WTC11 (cell line): ENCODE measurements around the gene TAAR2. TPM values are rescaled to one million over a fixed set of nuclear protein-coding genes. Genes with fewer than 3 reads are reported as not detected.

Source experiments
- ATAC-seq: fragments of 200-7000 bp; cut with Tn5 transposase; 2 replicates; pipeline ENCODE4 v1.10.0; 2021; ENCODE audit warnings: mild to moderate bottlenecking, moderate library complexity
- CTCF ChIA-PET: fragments of 300-600 bp; sonication (Branson Sonifier 250); formaldehyde crosslinking; loops from one replicate; lab custom pipeline; 2021; ENCODE audit warnings: antibody characterized with exemption; lab: Charles Lee
- POLR2A ChIA-PET: fragments of 350-600 bp; sonication (Branson Sonifier 250); formaldehyde crosslinking; loops from one replicate; lab custom pipeline; 2021; ENCODE audit warnings: antibody characterized with exemption; lab: Charles Lee
- DNase-seq: peaks from one replicate; pipeline ENCODE4 v3.0.0; 2021; ENCODE audit warnings: low spot score
- H3K27ac Mint-ChIP-seq: 2 replicates; pipeline ENCODE4 v1.8.0; 2021; ENCODE audit warnings: mixed read lengths
- H3K27me3 Mint-ChIP-seq: 2 replicates; pipeline ENCODE4 v1.8.0; 2021; ENCODE audit warnings: low read depth, mild to moderate bottlenecking, moderate library complexity, mixed read lengths
- H3K36me3 Mint-ChIP-seq: 2 replicates; pipeline ENCODE4 v1.8.0; 2021; ENCODE audit warnings: mixed read lengths
- H3K4me1 Mint-ChIP-seq: 2 replicates; pipeline ENCODE4 v1.8.0; 2022; ENCODE audit warnings: mixed read lengths
- H3K4me3 Mint-ChIP-seq: 2 replicates; pipeline ENCODE4 v1.8.0; 2021; ENCODE audit warnings: mild to moderate bottlenecking, moderate library complexity, mixed read lengths
- H3K9me3 Mint-ChIP-seq: 2 replicates; pipeline ENCODE4 v1.8.0; 2021; ENCODE audit warnings: mixed read lengths
- ATF6 ChIP-seq: sonication (generic); formaldehyde crosslinking; IDR thresholded peaks from 2 replicates; pipeline ENCODE4 v1.8.1; 2023; ENCODE audit warnings: mild to moderate bottlenecking, missing genetic modification reagents
- ELF4 ChIP-seq: sonication (generic); formaldehyde crosslinking; IDR thresholded peaks from 2 replicates; pipeline ENCODE4 v1.8.1; 2022; ENCODE audit warnings: low read depth, mild to moderate bottlenecking, moderate library complexity, missing genetic modification reagents
- EMX1 ChIP-seq: fragments of 250-450 bp; sonication (Bioruptor Pico); IDR thresholded peaks from 2 replicates; pipeline ENCODE4 v1.8.0; 2021; ENCODE audit warnings: mild to moderate bottlenecking
- ERG ChIP-seq: fragments of 250-450 bp; sonication (Bioruptor Pico); IDR thresholded peaks from 2 replicates; pipeline ENCODE4 v1.8.0; 2021; ENCODE audit warnings: mild to moderate bottlenecking
- FOXJ3 ChIP-seq: sonication (generic); formaldehyde crosslinking; IDR thresholded peaks from 2 replicates; pipeline ENCODE4 v1.9.0; 2021; ENCODE audit warnings: missing genetic modification reagents, mild to moderate bottlenecking, borderline replicate concordance
- FOXP4 ChIP-seq: sonication (generic); formaldehyde crosslinking; IDR thresholded peaks from 2 replicates; pipeline ENCODE4 v1.8.0; 2022; ENCODE audit warnings: mild to moderate bottlenecking, missing genetic modification reagents
- HMGXB4 ChIP-seq: sonication (generic); formaldehyde crosslinking; IDR thresholded peaks from 2 replicates; pipeline ENCODE4 v1.8.1; 2023; ENCODE audit warnings: mild to moderate bottlenecking, moderate library complexity, missing genetic modification reagents
- IRF1 ChIP-seq: sonication (generic); formaldehyde crosslinking; IDR thresholded peaks from 2 replicates; pipeline ENCODE4 v1.8.0; 2023; ENCODE audit warnings: missing genetic modification reagents
- JUN ChIP-seq: sonication (generic); formaldehyde crosslinking; IDR thresholded peaks from 2 replicates; pipeline ENCODE4 v1.8.0; 2023; ENCODE audit warnings: mild to moderate bottlenecking, missing genetic modification reagents
- MAX ChIP-seq: sonication (generic); formaldehyde crosslinking; IDR thresholded peaks from 2 replicates; pipeline ENCODE4 v1.8.0; 2022; ENCODE audit warnings: mild to moderate bottlenecking, missing genetic modification reagents
- NR3C1 ChIP-seq: sonication (generic); formaldehyde crosslinking; conservative IDR thresholded peaks from 2 replicates; pipeline ENCODE4 v1.8.1; 2023; ENCODE audit warnings: low read depth, mild to moderate bottlenecking, missing genetic modification reagents
- OVOL2 ChIP-seq: fragments of 250-450 bp; sonication (Bioruptor Pico); IDR thresholded peaks from 2 replicates; pipeline ENCODE4 v1.9.0; 2021; ENCODE audit warnings: mild to moderate bottlenecking, borderline replicate concordance
- SOX15 ChIP-seq: fragments of 250-450 bp; sonication (Bioruptor Pico); IDR thresholded peaks from 2 replicates; pipeline ENCODE4 v1.9.0; 2021; ENCODE audit warnings: mild to moderate bottlenecking
- SP1 ChIP-seq: sonication (generic); formaldehyde crosslinking; conservative IDR thresholded peaks from 2 replicates; pipeline ENCODE4 v1.8.1; 2022; ENCODE audit warnings: missing genetic modification reagents
- TCF7 ChIP-seq: sonication (generic); formaldehyde crosslinking; IDR thresholded peaks from 2 replicates; pipeline ENCODE4 v1.8.0; 2022; ENCODE audit warnings: mild to moderate bottlenecking, low read depth, missing genetic modification reagents, moderate library complexity
- TEAD1 ChIP-seq: sonication (generic); formaldehyde crosslinking; IDR thresholded peaks from 2 replicates; pipeline ENCODE4 v1.8.0; 2022; ENCODE audit warnings: mild to moderate bottlenecking, missing genetic modification reagents
- ZNF219 ChIP-seq: sonication (generic); formaldehyde crosslinking; IDR thresholded peaks from 2 replicates; pipeline ENCODE4 v1.8.0; 2023; ENCODE audit warnings: missing genetic modification reagents, mild to moderate bottlenecking, borderline replicate concordance
- ZNF317 ChIP-seq: sonication (generic); formaldehyde crosslinking; IDR thresholded peaks from 2 replicates; pipeline ENCODE4 v1.8.1; 2023; ENCODE audit warnings: low read depth, mild to moderate bottlenecking, moderate library complexity, missing genetic modification reagents, borderline replicate concordance
- ZNF532 ChIP-seq: fragments of 250-450 bp; sonication (Bioruptor Pico); IDR thresholded peaks from 2 replicates; pipeline ENCODE4 v1.9.0; 2021; ENCODE audit warnings: mild to moderate bottlenecking, borderline replicate concordance
- total RNA-seq: library from RNA; stranded (reverse); gene quantifications from 3 replicates; pipeline ENCODE4 v1.2.3, GENCODE V29; 2021

The TAAR2 gene
- total RNA-seq, 1 experiment from 2014 or later, result not detected

- Mint-ChIP-seq H3K4me3 (no peak overlapping the region), H3K27ac (no peak overlapping the region), H3K36me3 (peaks cover 15% of the 10 kb centered on the region), H3K27me3 (peaks cover 2% of the 10 kb centered on the region), H3K4me1 (peaks cover under 1% of the 10 kb centered on the region), H3K9me3 (peaks cover 27% of the 10 kb centered on the region)
- TF ChIP-seq TEAD1, result no peak
- DNase-seq, result no peak
- ChIA-PET POLR2A (no interaction called here), CTCF (no interaction called here)
- no peak for ATAC-seq
Observed at GRCh38 chr6:132633362-132633761, 9.3 kb upstream of the TAAR2 start.

GRCh38 chr6:132623106-132623845 lies 799 bp downstream of the TAAR2 start:
- Mint-ChIP-seq H3K27ac (no peak overlapping the region), H3K27me3 (no peaks in the 10 kb centered on the region; the same call in 1 of the 2 replicates), H3K36me3 (no peaks in the 10 kb centered on the region), H3K4me3 (no peak overlapping the region), H3K4me1 (no peaks in the 10 kb centered on the region), H3K9me3 (peaks cover 17% of the 10 kb centered on the region)
- CTCF ChIA-PET, result no interaction called here
- POLR2A ChIA-PET, result no interaction called here
- ATAC-seq, result no peak
- DNase-seq, result no peak
- no peak for TF ChIP-seq ERG (CRISPR knock-in tag)
- no peak for TF ChIP-seq ELF4 (CRISPR knock-in tag)
- no peak for TF ChIP-seq TCF7 (CRISPR knock-in tag)
- no peak for TF ChIP-seq OVOL2 (CRISPR knock-in tag)
- no peak for TF ChIP-seq NR3C1
- TF ChIP-seq HMGXB4 (CRISPR knock-in tag), result no peak
- TF ChIP-seq MAX (CRISPR knock-in tag), result no peak
- TF ChIP-seq IRF1 (CRISPR knock-in tag), result no peak
- no peak for TF ChIP-seq EMX1 (CRISPR knock-in tag)
- no peak for TF ChIP-seq FOXP4 (CRISPR knock-in tag)
- no peak for TF ChIP-seq ATF6 (CRISPR knock-in tag)
- TF ChIP-seq SP1, result no peak
- TF ChIP-seq ZNF532 (CRISPR knock-in tag), result no peak
- TF ChIP-seq ZNF317 (CRISPR knock-in tag), result no peak
- TF ChIP-seq FOXJ3, result no peak
- no peak for TF ChIP-seq JUN (CRISPR knock-in tag)
- no peak for TF ChIP-seq SOX15
- TF ChIP-seq ZNF219 (CRISPR knock-in tag), result no peak
